ENCODE measurements around the gene MARK1.
"Not testable (repeated sequence)": the region's sequence is repeated elsewhere in the genome, so short reads cannot be mapped to it uniquely, and the experiment has no call there.

Gene MARK1

GRCh38 chr1:220631238-220631815, 103.4 kb downstream of the MARK1 start:
- no peak for DNase-seq

DNA sequence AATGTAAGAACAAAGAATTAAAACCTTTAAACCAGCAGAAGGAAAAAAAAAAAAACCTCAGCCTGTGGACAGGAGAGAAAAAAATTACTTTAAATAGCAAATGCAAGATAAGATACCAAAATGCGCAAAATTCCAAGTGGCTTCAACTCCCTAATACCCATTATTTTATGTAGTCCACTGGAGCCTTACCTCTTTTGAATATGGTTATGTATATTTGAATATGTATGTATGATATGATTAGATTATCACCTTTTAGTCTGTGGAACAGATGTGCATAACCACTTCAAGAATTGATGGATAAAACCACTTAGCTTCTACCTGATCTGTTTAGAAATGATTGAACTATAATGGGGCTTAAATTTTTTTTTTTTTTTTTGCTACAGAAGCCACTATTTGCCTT, 109.8 kb downstream of the MARK1 start:
- no peak for DNase-seq

DNA sequence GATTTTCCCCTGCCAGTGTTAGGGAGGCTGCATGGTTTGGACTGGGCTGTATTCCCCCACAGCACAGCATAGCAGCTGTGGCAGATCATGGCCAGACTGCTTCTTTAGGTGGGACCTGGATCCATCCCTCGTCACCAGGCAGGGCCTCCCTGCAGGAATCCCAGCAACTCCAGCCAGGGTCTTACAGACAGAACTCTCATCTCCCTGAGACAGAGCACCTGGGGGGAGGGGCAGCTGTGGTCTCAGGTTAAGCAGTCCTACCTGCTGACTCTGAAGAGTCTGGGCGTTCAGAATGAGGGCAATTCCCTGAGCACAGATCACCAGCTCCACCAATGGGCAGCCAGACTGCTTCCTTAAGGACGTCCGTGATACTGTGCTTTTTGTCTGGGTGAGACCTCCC, 114.3 kb downstream of the MARK1 start:
- no peak for DNase-seq

GRCh38 chr1:220652995-220653394, 125.1 kb downstream of the MARK1 start:
- DNase-seq: no peak

GRCh38 chr1:220655509-220655908, 127.6 kb downstream of the MARK1 start:
- DNase-seq: no peak

DNA sequence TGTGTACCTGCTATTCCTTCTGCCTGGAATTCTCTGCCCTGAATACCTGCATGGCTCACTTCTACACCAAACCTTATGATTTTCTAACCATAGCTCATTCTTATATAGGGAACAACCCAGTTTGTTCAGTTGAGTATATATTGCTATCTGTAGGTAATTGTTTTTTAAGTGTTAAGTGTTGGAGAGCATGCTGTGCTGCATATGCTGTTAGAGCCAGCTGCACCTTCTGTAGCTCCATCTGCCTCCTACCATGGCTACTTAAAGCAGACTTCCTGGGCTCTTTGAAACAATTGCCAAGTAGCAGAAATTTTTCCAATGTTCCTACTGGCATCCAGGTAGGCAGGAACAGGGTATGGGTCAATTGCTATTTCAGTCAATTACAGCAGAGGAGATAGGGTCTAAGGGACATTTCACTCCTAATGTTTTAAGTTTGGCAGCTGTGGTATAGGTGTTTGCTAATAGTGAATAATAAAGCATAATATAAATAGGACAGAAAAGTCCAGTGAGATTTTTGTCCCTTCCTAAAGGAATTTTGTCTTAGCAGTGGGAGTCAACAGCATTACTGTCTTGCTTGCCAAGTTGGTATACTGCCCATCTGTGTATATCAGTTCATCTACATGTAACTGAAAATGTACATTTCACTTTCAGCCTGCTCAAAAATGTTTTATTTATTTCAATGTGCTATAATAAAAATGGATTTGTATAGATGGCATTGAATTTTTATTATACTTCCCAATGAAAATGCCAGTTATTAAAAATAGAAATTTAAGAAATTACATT, 128.2 kb downstream of the MARK1 start:
- DNase-seq: no peak

DNA sequence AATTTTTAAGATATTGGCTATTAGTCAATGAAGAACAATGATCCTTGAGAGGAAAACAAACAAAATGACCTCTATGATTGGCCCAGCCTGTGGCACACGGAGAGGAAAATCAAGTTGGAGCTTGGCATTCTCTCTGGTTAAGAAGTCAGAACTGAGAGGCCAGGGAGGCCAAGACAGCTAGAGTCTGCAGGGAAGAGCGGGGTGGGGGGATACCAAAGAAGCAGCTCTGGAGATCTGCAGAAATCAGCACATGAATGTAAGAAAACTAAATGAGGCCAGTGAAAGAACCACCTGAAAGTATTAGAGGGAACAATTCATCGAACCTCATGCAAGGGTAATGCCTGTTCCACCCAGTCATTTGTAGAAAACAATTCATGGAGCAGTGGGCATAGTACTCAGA, 138.4 kb downstream of the MARK1 start:
- DNase-seq: no peak

GRCh38 chr1:220669005-220669404, 141.1 kb downstream of the MARK1 start:
- no peak for DNase-seq

DNA sequence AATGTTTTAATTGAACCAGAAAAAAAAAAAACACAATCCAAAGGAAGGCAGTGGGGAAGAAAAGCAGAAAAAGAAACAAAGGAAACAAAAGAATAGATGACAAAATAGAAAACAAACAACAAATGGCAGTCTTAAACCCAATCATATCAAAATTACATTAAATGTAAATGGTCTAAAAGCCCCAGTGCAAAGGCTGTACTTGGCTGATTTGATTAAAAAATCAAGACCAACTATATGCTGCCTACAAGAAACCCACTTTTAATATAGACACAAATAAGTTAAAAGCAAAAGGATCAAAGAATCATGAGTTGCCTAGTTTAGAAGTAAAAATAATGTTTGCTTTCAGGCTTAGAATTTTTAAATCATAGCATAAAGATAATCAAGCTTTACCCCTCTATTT, 142.4 kb downstream of the MARK1 start:
- no peak for DNase-seq

GRCh38 chr1:220673921-220674320, 146.0 kb downstream of the MARK1 start:
- DNase-seq: no peak

GRCh38 chr1:220677251-220677650, 149.3 kb downstream of the MARK1 start:
- DNase-seq: no peak

- peak; percentile 44 for DNase-seq
Observed at GRCh38 chr1:220680085-220680687, 152.2 kb downstream of the MARK1 start.

DNA sequence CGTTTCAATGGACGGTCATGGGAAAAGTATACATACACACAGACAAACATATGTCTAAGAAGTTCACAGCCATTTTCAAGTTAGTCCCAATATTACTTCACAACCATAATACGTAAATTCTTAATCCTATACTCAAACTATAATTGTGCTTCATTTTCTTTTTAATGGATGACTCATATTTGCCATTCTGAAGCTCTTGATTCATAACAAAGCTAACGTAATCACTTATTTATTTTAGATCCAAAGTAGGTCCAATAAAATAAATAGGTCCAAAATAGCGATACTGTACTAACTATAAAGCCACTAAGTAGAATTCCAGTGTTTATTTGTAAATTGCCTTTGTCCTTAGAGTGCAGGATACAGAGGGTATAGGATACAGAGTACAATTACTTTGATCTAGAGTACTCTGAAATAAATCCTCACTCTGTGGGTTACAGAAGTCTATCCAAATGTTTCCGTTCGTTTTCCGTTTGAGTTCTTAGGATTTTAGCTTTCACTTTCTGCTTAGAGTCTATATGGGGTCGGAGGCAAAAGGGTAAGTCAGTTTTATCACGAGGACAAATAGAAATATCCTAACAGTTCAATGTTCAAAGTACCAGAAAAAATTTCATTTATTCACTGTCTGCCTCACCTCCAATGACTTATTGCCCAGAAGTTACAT, 153.4 kb downstream of the MARK1 start:
- DNase-seq: no peak

DNA sequence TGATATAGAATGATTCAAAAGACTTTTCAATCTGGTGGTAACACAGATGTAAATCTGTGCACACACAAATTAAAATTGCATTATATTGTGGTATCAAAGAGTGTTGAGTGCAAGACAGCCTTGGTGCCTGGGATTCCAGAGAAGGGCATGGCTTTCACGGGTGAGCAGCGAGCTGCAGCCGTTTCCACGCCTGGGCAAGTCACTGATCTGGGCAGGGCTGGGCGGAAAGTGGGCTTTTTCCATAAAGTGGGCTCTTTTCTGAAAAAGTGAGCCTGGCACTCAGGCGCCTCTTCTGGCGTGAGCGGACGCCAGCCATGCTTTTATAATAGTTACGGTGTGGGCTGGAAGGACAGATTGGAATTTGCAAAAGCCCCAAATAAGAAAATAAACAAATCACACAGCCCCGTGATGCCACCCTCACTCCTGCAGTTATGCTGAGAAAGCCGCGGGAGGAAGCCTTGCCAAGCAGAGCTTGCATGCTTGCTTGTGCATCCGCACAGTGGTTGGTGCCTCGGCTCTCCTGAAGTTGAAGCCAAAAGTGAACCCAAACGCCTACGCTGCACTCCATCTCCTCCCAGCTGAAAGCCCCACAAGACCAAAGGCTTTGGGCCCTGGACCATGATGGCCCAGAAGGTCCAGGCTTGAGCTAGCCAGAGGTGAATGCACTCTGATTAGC, 155.1 kb downstream of the MARK1 start:
- DNase-seq: no peak

DNA sequence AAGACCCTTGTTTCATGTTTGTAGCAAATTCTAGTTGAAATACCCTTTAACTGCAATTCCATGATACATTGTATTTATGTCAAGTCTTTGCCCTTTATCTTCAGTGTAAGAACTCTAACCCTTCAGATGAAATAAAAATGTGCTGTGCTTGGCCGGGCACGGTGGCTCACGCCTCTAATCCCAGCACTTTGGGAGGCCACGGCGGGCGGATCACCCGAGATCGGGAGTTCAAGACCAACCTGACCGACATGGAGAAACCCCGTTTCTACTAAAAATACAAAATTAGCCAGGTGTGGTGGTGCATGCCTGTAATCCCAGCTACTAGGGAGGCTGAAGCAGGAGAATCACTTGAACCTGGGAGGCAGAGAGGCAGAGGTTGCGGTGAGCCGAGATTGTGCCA, 155.8 kb downstream of the MARK1 start:
- DNase-seq: not testable (repeated sequence)

- DNase-seq: no peak
Observed at GRCh38 chr1:220684890-220685289, 157.0 kb downstream of the MARK1 start.

- DNase-seq: no peak
Observed at GRCh38 chr1:220685879-220686278, 157.9 kb downstream of the MARK1 start.

DNA sequence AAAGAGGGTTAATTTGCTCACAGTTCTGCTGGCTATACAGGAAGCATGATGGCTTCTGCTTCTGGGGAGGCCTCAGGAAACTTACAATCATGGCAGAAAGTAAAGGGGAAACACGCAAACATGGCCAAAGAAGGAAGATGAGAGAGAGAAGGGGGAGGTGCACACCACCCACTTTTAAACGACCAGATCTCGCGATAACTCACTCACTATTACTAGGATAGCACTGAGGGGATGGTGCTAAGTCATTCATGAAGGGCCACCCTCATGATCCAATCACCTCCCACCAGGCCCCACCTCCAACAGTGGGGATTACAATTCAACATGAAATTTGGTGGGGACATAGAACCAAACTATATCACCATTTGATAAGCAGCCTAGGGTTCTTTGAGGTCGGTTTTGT, 159.9 kb downstream of the MARK1 start:
- no peak for DNase-seq

DNA sequence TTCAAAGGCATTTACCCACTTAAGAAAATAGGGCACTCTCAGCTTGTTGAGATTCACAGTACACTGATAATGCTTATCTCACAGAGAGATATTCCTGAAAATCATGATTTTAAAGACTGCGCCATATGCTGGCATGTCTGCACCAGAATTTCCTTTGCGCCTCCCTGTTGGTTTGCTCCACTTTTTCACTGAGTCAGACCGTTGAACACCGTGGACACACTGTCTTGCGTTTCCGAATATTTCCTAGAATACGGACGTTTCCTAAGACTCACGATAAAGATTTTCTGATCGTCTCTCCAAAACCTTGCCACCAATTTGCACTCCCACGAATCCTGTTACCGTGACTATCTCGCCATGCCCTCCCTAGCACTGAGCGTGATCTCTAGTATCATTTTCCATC, 161.7 kb downstream of the MARK1 start:
- no peak for DNase-seq

DNA sequence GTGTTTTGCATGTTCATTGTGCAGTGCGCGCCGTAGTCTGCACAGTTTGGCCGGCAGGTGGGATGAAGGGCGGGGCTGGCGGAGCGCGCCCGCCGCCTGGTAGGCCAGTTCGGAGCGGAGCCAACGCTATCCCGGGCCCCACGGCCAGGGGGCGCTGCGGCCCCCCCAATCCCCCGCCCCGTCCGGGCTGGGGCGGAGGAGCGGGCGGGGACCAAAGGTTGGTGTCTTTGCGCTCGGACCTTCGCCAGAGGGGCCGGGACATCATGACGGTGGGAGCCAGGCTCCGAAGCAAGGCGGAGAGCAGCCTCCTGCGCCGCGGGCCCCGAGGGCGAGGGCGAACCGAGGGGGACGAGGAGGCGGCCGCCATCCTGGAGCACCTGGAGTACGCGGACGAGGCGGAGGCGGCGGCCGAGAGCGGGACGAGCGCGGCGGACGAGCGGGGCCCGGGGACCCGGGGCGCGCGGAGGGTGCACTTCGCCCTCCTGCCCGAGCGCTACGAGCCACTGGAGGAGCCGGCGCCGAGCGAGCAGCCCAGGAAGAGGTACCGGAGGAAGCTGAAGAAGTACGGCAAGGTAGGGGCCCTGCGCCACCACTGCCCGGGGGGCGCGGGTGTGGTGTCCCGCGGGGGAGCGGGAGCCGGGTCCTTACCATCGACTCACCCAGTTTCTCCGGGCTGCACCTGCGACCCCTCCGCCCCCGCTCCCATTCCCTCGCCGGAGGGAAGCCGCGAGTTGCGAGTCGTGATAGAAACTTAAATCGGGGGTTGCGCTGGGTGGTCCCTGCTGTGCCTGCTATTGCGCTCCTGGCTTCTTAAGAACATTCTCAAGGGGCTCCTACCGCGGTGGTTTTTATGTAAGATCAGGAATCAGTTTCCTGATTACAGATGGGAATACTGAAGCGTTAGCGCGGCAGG, 162.5 kb downstream of the MARK1 start, which contains the start of gene C1orf115:
TSS of gene C1orf115 (plus strand) at position 224 of the 913 bp plus-strand sequence. CDS start at position 264, 40 bp downstream.
- DNase-seq: peak; percentile 73

GRCh38 chr1:220691053-220691684, 163.2 kb downstream of the MARK1 start:
- DNase-seq: no peak

Data from CD4-positive, alpha-beta T cell treated with Interleukin-17A for 1 hour (primary cell).